GM19238 (cell line): ENCODE measurements around the gene TMTC2.
"Not testable (repeated sequence)": the region's sequence is repeated elsewhere in the genome, so short reads cannot be mapped to it uniquely, and the experiment has no call there.

Source experiments
- DNase-seq: peaks from one replicate; pipeline ENCODE4 v3.0.0; 2011; ENCODE audit warnings: low spot score; ENCODE audit not compliant: insufficient read length

TMTC2 gene

DNA sequence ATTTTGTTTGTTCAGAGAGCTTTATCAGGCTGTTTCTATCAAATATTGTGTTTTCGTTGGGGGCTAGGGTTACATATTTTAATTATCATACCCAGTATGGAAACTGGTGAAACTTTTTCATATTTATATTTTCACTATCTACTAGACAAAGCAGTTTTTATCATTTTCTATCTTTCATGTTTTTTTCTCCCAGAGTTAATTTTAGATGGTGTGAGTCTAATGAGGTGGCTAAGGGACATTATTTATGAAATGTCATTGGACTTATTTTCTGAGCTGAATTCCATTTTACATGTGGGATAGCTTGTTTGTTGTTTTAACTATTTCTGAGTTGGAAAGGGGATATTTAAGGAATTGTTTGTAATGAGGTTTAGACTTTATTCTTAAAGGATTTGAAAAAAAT lies 100.3 kb downstream of the TMTC2 start:
- no peak for DNase-seq

DNA sequence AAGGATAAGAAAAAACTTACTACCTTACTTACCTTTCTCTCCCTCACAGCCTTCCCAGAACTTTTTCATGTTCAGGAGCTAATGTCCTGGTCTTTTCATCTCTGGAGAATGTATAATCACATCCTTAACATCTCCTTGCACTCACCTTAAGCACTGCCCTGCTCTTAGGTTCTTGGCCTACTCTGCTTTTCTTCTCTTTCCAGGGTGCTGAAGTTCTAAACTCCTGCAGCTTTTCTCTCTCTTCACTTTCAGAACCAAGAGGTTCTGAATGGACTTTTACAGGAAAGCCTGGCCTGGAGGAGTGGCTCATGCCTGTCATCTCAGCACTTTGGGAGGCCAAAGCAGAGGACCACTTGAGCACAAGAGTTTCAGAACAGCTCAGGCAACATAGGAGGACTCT lies 101.9 kb downstream of the TMTC2 start:
- DNase-seq = no peak

DNA sequence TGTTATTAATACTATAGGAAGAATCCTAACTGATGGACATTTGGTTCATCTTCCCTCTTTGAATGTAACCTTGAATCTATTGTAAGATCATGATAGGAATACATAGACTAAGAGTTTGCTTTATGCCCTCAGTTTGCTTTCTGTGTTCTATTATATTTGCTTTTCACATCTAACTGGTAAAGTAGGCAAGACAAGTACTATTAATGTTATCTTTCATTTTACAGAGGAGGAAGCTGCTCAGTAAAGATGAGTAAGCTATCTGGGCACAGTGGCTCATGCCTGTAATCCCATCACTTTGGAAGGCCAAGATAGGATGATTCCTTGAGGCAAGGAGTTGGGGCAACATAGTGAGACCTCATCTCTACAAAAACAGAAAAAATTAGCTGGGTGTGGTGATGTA lies 103.0 kb downstream of the TMTC2 start:
- no peak for DNase-seq

DNA sequence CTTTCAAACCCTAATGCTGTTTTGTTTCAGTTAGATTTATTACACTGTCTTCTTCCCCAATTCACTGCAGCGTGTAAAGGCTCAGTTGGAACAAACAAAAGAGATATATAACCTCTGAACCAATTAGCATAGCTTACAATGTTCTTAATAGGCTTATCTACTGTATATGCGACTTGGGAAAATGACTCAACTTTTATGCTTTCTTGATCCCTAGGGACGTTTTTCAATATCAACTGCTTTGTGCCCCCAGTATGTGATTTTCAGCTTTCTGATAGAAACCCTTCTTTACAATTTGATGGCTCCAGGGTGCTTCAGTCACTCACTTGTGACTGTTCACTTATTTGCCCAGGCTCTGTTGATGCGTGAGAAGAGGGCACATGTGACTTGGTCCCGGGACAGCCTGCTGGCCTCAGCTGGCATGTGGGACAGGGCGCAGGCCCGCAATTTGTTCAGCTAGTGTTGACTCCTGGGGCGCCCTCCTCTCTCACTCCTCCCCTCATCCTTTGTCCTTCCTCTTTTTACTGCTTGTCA lies 107.1 kb downstream of the TMTC2 start:
- no peak for DNase-seq

DNA sequence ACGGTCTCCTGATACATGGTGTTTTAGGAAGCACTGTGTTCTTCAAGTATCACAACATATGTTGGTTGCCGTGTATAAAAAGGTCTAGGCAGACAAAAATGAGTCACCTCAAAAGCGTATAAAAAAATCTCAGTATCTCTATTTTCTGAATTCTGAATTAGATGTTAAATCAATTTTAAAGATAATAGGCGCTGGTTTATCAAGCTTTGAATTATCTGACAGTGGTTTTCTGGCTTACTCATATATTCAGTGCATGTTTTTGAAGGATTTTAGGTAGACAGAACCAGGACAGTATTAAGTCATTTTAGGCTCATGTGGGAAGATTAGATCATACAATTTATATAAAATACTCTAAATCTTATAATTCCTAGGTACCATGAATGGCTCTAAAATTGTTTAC lies 110.8 kb downstream of the TMTC2 start:
- no peak for DNase-seq

DNA sequence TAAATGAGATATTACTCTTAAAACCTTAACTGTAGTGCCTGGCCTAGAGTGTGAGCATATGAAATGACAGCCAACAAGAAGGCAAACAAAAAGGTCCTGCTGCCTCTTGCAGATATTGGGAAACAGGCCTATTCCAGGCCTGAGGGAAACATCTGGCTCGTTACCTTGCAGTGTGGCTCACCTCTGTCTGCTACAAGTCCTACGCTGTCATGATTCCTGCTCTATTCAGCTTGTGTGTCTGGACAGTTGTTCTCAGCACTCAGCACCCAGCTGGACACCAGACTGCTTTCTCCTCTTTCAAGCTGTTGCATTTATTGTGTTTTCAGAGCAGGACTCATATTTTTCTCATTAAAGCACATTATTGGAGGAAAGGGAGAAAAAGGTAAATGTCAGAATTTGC lies 113.5 kb downstream of the TMTC2 start:
- no peak for DNase-seq

DNA sequence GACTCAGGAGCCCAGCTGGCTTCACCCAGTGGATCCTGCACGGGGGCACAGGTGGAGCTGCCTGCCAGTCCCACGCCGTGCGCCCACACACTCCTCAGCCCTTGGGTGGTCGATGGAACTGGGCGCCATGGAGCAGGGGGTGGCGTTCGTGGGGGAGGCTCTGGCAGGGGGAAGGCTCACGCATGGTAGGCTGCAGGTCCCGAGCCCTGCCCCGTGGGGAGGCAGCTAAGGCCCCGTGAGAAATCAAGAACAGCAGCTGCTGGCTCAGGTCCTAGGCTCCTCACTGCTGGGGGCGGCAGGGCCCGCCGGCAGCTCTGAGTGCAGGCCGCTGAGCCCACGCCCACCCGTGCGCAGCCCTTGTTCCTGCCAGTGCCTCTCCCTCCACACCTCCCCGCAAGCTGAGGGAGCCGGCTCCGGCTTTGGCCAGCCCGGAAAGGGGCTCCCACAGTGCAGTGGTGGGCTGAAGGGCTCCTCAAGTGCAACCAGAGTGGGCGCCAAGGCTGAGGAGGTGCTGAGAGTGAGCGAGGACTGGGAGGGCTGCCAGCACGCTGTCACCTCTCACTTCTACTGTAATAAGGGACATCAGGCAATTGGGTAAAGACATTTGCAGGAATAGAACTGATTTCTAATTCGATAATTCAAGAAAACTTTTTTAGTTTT lies 115.4 kb downstream of the TMTC2 start:
- DNase-seq = no peak

DNA sequence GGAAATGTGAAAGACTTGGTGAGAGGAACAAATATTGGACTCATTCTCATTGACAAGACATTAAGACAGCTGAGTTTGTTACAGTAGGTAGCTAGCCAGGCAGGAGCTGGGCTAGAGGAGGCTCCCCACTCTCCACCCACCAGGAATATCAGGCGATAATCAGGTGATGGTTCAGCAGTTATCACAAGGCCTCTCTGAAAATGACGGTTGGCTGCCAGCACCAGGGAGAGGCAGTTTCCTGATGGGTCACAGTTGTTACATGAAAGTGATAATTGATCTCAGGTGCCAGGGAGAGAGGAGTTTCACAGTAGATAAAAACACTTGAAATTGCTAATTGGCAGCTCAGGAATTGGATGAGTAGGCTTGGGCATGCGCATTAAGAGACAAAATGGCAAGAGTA lies 116.5 kb downstream of the TMTC2 start:
- DNase-seq = no peak

DNA sequence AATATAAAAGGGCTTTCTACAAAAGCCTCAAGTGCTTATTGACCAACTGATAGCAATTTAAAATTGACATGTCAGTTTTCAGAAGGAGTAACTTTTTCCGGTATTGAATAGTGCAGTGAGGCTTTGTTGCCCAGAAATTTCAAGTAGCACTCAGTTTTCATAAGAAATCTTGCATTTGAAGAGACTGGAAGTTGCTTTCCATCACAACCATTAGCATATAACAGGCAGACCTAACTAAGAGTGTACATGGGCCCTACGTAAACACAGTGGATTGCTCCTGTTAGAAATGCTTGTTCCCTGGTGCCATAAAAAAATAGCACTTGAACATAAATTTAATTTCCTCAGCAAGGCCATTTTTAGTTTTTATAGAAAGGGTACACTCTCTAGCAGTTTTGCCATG lies 117.9 kb downstream of the TMTC2 start:
- no peak for DNase-seq

DNA sequence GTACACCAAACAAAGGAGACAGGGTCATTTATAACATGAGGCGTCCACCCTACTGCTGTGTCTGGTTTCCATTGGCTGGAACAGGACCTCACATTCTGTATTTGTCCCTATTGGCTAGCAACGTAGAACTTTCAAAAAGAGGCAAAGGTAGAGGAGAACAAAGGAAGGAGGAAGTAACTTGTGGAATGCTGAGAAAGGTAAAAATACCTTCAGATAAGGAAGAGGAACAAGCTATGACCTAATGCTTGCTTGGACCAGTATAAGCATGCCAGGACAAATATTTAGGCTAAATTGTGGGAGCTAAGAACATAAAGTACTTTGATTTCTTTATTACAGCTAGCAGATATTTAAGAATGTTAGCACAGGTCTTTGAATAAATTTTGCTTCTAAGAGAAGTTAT lies 118.3 kb downstream of the TMTC2 start:
- DNase-seq = not testable (repeated sequence)

DNA sequence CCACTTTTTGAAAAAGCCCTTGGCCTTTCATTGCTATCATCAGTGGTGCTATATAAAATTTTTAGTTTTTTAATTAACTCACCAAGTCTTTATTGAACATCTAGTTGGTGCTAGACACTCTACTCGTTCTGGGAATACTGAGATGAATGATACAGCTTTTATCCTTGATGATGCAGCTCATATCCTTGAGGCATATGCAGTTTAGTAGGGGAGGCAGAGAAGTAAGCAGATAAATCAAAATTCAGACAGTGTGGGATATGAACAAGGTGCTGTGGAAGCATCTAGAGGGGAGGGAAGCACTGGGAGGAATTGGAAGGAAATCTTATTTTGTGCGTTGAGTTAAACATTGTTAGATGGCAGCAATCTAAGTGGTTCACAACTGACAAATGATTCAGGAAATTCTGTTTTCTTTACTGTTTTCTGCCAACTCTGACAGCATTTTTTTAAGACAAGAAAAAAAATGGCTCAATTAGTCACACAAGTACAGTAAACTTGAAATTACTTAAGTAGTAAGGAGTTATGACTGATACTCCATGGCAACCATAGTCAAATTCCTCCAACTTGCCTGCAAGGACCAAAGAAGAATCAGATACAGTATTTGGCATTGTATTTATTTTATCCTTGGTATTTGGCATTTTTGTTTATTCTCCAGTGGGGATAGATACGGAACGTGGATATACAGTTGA lies 119.2 kb downstream of the TMTC2 start:
- DNase-seq = no peak

DNA sequence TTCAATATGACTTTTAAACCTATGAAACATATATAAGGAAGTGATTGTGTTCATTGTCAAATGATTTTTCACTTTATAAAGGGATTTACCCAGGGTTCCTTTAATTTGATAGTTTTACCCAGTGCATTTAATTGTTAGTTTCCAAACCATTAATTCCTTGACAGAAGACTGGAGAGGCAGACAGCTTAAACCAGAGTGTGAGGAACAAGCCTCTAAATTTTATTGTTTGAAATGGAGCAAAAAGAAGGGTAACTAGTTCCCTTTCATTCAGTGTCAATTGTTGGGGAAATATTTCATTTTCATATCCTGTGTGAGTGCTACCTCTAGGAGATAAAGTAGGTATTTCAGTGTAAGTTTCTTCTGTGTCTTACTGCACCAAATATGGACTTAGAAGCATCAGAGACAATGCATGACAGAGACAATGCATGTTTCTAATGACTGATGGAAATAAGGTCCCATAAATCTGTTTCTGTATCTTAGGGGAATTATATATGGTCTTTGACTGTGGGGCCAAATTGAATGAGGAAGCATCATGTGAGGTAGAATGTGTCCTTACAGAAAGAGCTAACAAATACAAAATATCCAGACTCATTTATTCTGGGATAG lies 120.5 kb downstream of the TMTC2 start:
- no peak for DNase-seq

DNA sequence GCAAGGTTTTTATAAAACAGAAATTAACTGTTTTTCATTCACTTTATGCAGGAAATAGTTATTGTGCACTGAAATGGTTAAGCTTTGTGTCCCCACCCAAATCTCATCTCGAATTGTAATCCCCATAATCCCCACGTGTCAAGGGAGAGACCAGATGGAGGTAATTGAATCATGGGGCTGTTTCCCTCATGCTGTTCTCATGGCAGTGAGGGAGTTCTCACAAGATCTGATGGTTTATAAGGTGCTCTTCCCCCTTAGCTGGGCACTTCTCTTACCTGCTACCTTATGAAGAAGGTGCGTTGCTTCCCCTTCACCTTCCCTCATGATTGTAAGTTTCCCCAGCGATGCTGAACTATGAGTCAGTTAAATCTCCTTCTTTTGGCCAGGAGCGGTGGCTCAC lies 123.9 kb downstream of the TMTC2 start:
- no peak for DNase-seq

DNA sequence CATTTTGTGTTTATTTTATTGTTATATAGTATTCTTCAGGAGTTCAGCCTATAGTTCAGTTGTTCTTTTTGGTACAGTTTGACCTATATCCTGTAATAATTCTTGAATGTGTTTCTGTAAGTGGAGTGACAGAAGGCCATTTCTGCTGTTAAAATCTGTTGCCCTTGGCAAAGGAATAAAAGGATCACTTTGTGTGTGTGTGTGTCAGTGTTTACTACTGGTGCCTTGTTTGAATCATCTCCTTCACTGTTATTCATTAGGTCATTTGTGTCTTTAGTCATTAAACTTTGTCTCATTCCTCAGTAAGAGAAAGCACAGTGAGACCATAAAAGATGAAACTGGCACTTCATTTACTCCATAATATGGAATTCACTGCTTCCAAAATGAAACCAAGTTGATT lies 130.7 kb downstream of the TMTC2 start:
- no peak for DNase-seq

DNA sequence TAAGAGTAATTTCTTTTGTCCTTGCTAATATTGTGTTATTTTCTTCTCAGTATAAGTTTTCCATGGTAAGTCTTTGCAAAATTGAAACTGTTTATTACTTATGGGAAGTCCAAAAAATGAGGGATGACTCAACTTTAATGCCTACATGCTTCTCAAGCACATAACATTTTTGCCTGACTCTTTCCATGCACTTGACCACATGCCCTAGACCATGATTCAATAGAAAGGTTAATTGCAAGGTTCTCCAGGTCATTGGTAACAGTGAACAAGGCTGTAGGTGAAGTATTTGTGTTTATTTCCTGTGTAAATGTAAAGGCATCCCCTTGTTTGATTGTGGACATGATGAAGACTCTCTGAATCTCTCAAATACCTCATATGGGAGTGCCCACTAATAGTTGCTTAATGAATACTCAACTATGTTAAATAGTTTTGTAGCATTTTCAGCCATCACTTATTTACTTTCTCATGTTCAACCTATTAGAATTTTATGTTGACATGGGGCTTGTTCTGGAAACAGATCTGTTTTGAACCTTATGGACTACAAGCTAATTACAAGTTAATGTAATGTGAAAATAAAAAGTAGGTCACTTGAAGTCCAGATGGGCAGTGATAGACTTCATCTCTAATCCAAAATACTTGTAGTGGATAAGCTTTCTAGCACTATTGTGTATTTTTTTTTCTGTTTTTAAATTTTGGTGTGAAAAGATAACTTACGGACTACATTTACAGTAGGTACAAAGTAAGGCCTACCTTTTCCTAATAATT lies 131.7 kb downstream of the TMTC2 start:
- no peak for DNase-seq

DNA sequence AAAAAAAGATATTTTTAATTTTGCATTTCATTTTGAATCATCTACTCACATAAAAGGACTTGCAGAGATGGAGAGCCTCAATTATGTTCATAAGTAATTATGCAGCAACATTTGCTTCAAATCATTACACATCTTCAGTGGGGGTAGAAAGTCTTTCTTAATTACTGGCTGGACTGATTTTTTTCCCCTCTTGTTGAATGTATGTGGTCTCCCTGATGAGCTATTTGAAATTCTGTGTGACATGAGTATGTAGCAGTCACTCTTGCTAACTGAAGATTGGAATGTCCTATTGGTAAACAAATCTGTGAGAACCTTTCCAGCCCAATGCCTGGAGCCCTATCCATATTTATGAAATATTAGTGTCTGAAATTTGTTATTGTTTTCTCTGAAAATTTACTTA lies 139.8 kb downstream of the TMTC2 start:
- no peak for DNase-seq

DNA sequence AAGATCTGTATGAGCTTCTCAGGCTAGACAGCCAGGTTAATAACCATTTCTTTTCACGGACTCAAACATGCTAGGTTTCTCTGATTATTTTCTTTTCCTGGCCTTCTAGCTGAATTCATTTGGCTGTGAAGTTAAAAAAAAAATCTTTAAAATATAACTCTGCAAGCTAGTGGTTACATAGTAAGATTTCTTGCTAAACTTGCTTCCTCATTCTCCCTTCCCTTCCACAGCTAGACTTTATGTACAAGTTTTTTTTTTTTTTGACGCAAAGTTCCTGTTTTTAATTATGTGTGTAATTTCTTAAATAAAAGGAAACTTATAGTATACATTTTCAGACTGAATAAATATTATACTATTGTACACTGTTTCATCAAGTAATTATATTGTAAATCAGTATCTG lies 145.4 kb downstream of the TMTC2 start:
- no peak for DNase-seq

DNA sequence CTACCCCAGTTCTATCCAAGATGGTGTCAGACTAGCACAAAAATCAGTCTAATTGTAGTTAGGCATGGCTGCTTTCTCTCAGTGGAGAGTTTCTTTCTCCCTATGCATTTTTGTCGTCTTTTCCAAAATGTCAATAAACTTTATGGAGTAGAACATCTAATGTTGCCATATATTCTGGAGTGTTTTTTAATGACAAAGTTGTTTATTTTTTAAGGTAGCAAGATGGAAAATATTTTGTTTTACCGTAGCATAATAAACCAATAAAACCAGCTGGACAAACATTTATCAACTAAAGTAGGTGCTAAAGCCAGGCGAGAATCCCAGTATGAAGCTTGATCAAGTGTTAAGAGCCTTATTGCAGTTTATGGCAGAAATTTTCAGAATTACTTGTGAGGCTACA lies 146.3 kb downstream of the TMTC2 start:
- no peak for DNase-seq

DNA sequence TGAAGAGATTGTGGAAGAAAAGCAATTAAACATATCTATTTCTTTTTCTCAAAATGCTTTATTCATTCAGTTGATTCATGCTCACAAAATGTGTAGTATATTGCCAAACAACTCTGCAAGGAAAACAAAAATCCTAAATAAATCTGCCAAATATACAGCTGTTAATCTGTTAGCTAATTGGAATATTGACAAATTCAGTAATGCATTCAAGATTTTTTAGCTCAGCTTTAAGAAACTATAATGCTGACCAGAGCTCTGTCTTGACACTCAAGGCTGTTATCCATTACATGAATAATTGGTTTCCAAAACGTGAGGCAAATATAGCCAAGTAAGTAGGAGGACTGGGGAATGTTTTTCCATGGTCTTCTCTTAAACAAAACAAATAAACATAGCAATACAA lies 146.8 kb downstream of the TMTC2 start:
- DNase-seq = no peak

DNA sequence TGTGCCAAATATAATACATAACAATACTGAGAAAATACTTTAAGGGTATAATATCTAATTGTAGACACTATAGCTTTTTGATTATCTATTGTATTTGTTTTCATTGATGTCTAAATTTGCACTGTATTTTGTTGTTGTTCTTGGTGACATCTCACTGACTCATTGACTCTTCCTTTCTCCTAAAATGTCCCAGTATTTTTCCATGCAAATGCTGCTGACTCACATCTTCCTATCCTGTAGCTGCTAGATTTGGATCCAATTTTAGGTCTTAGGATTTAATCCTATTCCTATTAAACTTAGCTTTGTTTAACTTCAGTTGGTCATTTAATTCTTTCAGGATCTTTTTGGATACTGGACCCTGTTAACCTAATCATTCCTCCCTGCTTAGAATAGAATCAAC lies 148.5 kb downstream of the TMTC2 start:
- no peak for DNase-seq

DNA sequence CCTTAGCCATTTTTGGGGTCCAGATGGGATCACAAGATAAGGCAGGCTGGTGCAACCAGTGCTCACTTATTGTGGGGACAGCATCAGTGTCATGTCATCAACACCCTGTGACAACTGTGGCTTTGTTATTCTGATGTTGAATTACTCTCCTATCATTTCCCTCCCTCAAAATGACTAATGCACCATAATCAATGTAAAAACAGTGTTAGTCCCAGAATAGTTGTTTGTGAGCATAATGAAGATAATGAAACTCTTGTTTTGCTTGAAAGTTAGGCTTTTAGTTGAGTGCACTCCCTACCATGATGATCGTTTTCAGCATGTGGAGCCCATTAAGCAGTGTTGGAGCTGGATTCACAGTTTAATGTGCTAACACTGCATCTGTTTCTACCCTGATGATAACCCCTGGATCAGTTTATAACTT lies 151.4 kb downstream of the TMTC2 start:
- DNase-seq = no peak

DNA sequence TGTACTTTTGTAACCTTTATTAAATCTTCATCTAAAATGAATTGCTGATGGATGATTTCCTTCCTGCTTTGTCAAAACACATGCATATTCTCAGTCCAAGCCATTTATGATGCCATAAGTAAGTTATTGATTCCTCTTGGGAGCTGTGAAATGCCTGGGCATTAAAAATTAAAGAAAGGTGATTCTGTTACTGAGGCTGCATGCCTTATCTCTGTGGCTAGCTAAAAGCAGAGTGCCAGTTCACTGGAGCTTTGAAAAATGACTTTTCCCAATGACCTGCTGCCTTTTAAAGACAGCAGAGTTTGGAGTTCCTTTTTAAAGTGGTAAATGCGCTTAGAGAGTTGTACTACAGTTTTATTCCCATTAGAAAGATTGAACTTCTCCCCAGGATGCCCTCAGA lies 152.1 kb downstream of the TMTC2 start:
- no peak for DNase-seq
